GM23338 (cell line): ENCODE measurements around the gene PROKR1.

Source experiments
- CREB1 ChIP-seq: fragments of 250-450 bp; sonication (Bioruptor Pico); IDR thresholded peaks from 2 replicates; pipeline ENCODE4 v1.5.0; 2020; ENCODE audit warnings: low read depth, mild to moderate bottlenecking, moderate library complexity
- EZH2 ChIP-seq: fragments of 200-600 bp; sonication (generic); IDR thresholded peaks from one replicate; pipeline ENCODE4 v1.8.0; 2017; ENCODE audit warnings: antibody characterized with exemption, mild to moderate bottlenecking, low read depth; ENCODE audit not compliant: unreplicated experiment
- EZH2phosphoT487 ChIP-seq: fragments of 200-600 bp; sonication (generic); IDR thresholded peaks from one replicate; pipeline ENCODE4 v1.8.1; 2018; ENCODE audit warnings: antibody characterized with exemption; ENCODE audit not compliant: unreplicated experiment
- NANOG ChIP-seq: IDR thresholded peaks from 2 replicates; pipeline ENCODE4 v1.6.1; 2016; ENCODE audit warnings: antibody characterized with exemption, borderline replicate concordance
- POLR2AphosphoS5 ChIP-seq: IDR thresholded peaks from 2 replicates; pipeline ENCODE4 v1.6.1; 2016; ENCODE audit warnings: antibody characterized with exemption, low read depth
- STAT1 ChIP-seq: IDR thresholded peaks from one replicate; pipeline ENCODE4 v1.6.1; 2016; ENCODE audit warnings: antibody characterized with exemption; ENCODE audit not compliant: unreplicated experiment
- ZNF114 ChIP-seq: fragments of 250-450 bp; sonication (Bioruptor Pico); IDR thresholded peaks from 2 replicates; pipeline ENCODE4 v1.5.0; 2020; ENCODE audit warnings: mild to moderate bottlenecking, moderate library complexity
- ZNF331 ChIP-seq: fragments of 250-450 bp; sonication (Bioruptor Pico); IDR thresholded peaks from 2 replicates; pipeline ENCODE4 v1.5.0; 2020; ENCODE audit warnings: low read depth, mild to moderate bottlenecking, moderate library complexity
- TF ChIP-seq, protein P1 (sequence below), 2 experiments: fragments of 200-600 bp in 1 of 2; sonication (generic) in 1 of 2; conservative IDR thresholded peaks; 2 replicates each; pipeline versions ENCODE4 v1.5.1 to v1.6.1; 2016 to 2017; ENCODE audit warnings: antibody characterized with exemption in 2 of 2, low read depth in 2 of 2, mild to moderate bottlenecking in 2 of 2, moderate library complexity in 1 of 2
- TF ChIP-seq, protein P2 (sequence below): IDR thresholded peaks from one replicate; pipeline ENCODE4 v1.6.1; 2018; ENCODE audit warnings: antibody characterized with exemption; ENCODE audit not compliant: unreplicated experiment

DNA sequence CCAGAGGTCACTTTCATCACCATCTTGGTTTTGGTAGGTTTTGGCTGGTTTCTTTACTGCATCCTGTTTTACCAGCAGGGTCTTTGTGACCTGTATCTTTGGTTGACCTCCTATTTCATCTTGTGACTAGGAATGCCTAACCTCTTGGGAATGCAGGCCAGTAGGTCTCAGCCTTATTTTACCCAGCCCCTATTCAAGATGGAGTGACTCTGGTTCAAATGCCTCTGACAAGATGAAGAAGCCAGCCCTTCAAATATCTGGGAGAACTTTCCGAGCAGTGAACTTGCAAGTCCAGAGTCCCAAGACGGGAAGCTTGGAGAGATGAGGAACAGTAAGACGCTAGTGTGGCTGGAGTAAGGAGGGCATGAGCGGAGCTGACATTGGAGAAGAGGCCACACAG, 28.6 kb downstream of the PROKR1 start:
- TF ChIP-seq, protein P1, sequence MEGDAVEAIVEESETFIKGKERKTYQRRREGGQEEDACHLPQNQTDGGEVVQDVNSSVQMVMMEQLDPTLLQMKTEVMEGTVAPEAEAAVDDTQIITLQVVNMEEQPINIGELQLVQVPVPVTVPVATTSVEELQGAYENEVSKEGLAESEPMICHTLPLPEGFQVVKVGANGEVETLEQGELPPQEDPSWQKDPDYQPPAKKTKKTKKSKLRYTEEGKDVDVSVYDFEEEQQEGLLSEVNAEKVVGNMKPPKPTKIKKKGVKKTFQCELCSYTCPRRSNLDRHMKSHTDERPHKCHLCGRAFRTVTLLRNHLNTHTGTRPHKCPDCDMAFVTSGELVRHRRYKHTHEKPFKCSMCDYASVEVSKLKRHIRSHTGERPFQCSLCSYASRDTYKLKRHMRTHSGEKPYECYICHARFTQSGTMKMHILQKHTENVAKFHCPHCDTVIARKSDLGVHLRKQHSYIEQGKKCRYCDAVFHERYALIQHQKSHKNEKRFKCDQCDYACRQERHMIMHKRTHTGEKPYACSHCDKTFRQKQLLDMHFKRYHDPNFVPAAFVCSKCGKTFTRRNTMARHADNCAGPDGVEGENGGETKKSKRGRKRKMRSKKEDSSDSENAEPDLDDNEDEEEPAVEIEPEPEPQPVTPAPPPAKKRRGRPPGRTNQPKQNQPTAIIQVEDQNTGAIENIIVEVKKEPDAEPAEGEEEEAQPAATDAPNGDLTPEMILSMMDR (conservative IDR thresholded peaks at IDR 0.05; ENCODE audit: low read depth in 2 of 2): no peak
- TF ChIP-seq POLR2AphosphoS5 (no peak), EZH2phosphoT487 (no peak), NANOG (no peak), EZH2 (no peak), CREB1 (CRISPR knock-in tag) (no peak), ZNF114 (CRISPR knock-in tag) (no peak), ZNF331 (CRISPR knock-in tag) (no peak), STAT1 (no peak)
- TF ChIP-seq, protein P2, sequence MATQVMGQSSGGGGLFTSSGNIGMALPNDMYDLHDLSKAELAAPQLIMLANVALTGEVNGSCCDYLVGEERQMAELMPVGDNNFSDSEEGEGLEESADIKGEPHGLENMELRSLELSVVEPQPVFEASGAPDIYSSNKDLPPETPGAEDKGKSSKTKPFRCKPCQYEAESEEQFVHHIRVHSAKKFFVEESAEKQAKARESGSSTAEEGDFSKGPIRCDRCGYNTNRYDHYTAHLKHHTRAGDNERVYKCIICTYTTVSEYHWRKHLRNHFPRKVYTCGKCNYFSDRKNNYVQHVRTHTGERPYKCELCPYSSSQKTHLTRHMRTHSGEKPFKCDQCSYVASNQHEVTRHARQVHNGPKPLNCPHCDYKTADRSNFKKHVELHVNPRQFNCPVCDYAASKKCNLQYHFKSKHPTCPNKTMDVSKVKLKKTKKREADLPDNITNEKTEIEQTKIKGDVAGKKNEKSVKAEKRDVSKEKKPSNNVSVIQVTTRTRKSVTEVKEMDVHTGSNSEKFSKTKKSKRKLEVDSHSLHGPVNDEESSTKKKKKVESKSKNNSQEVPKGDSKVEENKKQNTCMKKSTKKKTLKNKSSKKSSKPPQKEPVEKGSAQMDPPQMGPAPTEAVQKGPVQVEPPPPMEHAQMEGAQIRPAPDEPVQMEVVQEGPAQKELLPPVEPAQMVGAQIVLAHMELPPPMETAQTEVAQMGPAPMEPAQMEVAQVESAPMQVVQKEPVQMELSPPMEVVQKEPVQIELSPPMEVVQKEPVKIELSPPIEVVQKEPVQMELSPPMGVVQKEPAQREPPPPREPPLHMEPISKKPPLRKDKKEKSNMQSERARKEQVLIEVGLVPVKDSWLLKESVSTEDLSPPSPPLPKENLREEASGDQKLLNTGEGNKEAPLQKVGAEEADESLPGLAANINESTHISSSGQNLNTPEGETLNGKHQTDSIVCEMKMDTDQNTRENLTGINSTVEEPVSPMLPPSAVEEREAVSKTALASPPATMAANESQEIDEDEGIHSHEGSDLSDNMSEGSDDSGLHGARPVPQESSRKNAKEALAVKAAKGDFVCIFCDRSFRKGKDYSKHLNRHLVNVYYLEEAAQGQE: no peak
